ENCODE data around the gene TMEM11.
"Not testable (repeated sequence)": the region's sequence is repeated elsewhere in the genome, so short reads cannot be mapped to it uniquely, and the experiment has no call there.

TMEM11 gene

DNA sequence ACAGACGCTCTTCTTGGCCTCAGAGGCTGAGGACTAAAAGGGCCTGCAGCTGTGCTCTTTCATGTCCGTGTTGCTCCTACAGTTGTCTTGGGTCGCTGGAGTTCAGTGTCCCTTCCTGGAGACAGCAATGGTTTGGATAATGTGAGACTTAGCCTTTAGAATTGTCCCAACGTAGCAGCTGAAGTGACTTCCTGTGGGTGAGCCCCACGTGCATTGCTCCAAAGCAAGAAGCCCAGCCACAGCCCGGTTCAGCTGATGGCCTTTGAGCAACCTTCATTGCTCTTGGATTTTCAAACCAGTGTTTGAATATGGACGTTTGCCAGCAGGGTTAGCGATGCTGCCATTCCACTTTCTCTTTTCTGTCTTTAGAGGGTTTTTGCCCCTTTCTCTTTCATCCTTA lies 19.7 kb downstream of the TMEM11 start:
- DNase-seq (ENCODE audit: insufficient read length, low spot score): no peak
- FAIRE-seq: no peak
- TF ChIP-seq POLR2A (IDR thresholded peaks at IDR 0.05; ENCODE audit: low read depth, low read length): no peak

DNA sequence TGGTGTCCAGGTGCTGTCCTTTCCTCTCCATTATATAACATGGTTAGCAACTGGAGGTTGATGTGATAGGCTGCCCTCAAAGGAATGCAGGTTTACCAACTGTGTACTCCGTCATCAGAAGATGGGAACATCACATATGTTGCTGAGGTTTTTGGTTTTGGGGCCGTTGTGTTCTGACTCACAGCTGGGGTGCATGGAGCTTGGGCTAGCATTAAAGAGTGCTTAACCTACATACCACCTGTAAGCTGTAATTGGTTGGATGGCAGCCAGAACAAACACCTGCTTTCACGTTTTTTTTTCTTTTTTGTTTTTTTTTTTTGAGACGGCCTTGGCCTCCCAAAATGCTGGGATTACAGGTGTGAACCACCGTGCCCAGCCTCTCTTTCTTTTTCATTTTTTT lies 20.9 kb downstream of the TMEM11 start:
- FAIRE-seq (no peak), DNase-seq (ENCODE audit: insufficient read length, low spot score) (no peak)
- TF ChIP-seq POLR2A (IDR thresholded peaks at IDR 0.05; ENCODE audit: low read depth, low read length): no peak

DNA sequence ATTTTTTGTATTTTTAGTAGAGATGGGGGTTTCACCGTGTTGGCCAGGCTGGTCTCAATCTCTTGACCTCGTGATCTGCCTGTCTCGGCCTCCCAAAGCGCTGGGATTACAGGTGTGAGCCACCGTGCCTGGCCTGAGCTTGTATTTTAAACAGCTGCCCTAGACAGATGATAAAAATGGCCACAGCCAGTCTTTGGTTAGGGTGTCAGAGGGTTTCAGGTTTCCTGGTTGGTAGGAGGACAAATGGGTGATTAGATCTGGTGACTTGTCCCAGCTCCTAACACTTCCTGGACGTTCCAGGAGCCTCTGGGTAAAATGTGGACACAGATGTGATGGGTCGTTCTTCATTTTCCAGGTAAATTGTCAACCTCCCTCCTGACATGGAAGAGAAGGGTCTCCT lies 21.5 kb downstream of the TMEM11 start:
- FAIRE-seq; DNase-seq (ENCODE audit: insufficient read length, low spot score): not testable (repeated sequence)

DNA sequence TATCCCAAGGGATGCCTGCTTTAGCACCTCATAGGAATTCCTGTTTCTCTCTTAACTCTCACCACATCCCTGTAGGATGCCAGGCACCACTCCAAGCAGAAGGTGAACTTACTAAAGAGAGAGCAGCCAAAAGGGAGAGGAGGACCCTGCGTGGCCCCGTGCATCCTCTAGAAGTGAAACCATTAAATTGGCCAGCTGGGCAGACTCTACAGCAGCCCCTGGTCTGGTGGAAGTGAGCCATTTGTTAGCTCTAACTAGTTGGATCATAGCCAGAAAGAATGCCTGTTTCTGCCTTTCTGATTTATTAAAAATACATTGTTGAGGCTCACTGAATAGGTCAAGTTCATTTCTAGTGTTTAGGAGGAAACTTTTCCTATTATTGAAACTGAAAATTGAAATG lies 22.3 kb downstream of the TMEM11 start:
- DNase-seq (ENCODE audit: insufficient read length, low spot score) (no peak), FAIRE-seq (no peak)
- TF ChIP-seq POLR2A (IDR thresholded peaks at IDR 0.05; ENCODE audit: low read depth, low read length): no peak

DNA sequence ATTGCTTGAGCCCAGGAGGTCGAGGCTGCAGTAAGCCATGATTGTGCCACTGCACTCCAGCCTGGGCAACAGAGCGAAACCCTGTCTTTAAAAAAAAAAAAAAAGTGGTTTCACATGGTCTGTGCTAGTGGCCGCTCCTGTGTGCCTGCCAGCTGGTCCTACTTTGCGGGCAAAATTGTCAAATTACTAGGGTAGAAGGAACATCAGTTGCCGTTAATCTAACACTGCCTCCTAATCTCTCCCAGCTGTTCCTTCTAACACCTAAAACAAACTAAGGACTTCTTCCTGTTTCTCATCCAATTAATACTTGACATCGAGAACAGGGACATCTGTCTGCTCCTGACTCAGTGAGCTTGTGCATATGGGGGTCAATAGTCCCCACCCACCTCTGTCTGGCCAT lies 23.9 kb downstream of the TMEM11 start:
- no peak for TF ChIP-seq POLR2A (IDR thresholded peaks at IDR 0.05; ENCODE audit: low read depth, low read length)
- DNase-seq (ENCODE audit: insufficient read length, low spot score) (no peak), FAIRE-seq (no peak)

DNA sequence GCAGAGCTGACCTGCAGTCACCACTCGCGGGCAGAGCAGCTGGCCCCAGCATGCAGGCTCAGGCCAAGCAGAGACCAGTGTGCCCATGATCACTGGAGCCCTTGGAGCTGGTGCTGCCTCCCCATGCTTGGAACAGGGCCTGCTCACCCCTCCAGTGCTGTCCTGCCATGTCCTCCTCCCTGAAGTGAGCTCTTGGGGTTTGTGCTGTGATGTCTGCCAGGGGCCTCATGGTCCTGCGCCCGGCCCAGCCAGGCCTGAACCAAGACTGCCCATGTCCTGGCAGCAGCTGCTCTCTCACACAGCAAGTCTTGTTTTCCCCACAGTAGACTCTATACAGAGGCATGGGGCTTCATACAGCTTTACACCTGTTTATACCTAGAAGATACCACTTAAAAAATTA lies 24.6 kb downstream of the TMEM11 start:
- TF ChIP-seq POLR2A (IDR thresholded peaks at IDR 0.05; ENCODE audit: low read depth, low read length): no peak
- DNase-seq (ENCODE audit: insufficient read length, low spot score) (no peak), FAIRE-seq (no peak)

DNA sequence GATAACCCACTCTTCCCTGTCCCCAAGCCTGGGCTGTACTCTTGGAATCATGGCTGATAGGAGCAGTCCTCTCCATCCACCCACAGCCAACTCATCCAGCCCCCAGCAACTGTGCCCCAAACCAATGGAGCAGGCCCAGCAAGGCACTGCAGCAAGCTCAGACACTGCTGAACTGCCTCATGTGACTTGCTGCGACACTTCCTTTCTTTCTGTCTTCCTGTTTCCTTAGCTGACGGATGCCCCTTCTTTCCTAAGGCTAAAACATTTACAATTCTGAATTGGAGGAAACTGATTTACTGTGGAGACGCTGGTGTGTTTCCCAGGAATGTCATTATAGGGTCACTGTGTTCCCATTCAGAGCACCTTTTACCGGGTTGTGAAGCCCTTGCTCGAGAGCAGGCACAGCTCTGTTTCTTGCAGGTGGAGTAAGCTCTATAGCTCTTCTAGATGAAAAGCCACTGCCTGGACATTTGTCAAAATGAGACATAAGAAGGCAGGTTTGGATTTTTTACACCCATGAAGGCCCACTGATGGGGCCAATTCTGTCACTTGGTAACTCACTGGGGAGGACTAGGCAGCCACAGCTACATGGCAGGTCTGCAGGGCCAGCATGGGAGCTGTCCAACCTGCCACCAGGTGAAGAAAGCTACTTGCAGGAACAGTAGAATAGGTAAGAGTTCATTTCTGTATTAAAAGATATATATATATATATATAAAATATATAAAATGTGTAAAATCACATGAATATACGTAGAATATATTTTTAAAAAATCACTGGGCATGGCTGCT lies 27.4 kb downstream of the TMEM11 start:
- DNase-seq (ENCODE audit: insufficient read length, low spot score) (no peak), FAIRE-seq (no peak)
- TF ChIP-seq POLR2A (IDR thresholded peaks at IDR 0.05; ENCODE audit: low read depth, low read length): no peak

DNA sequence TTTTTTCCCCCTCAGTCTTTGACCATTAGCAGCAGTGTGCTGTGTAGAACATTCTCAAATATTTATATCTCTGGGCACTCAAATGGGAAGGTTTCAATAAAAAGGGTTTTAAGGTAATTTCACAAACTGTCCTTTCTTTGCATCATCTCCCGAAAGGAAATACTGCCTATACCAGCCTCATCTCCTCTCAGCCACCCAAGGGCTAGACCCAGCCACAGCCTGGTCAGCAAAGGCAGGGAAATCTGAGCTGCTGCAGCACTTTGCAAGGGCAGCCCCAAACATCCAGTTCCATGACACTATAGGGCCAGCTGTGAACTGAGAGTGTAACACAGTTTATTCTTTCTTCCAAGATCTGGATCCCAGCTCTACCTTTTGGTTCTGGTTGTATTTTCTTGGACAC lies 28.9 kb downstream of the TMEM11 start:
- TF ChIP-seq POLR2A (IDR thresholded peaks at IDR 0.05; ENCODE audit: low read depth, low read length): no peak
- FAIRE-seq: no peak
- DNase-seq (ENCODE audit: insufficient read length, low spot score): no peak

DNA sequence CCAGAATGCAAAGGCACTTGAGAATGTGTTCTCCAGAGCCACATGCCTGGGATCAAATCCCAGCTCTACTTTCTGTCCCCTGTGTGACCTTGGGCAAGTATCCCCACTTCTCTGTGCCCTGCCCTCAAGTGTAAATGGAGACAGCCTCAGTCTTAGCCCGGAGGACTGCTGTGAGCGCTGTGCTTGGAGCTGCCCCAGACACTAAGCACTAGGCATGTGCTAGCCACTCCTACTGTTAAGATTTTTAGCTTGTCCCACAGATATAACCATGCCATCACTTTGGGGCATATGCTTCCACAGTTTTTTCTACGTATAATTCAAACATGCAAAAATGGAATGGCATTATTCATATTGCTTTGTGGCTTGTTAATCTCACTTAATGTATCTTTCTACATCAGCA lies 29.4 kb downstream of the TMEM11 start:
- TF ChIP-seq POLR2A (IDR thresholded peaks at IDR 0.05; ENCODE audit: low read depth, low read length): no peak
- FAIRE-seq: no peak
- DNase-seq (ENCODE audit: insufficient read length, low spot score): no peak

DNA sequence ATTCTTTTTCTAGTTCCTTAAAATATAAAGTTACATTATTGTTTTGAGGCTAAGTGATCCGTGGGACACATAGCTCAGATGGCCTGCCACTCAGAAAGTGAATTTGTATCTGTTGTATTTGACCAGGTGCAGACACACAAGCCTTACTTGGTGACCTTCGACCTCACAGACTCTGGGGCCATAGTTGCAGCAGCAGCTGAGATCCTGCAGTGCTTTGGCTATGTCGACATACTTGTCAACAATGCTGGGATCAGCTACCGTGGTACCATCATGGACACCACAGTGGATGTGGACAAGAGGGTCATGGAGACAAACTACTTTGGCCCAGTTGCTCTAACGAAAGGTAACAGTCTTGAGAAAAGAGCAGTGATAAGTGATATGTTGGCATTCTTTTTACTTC lies 30.5 kb downstream of the TMEM11 start:
- TF ChIP-seq POLR2A (IDR thresholded peaks at IDR 0.05; ENCODE audit: low read depth, low read length): no peak
- FAIRE-seq (no peak), DNase-seq (ENCODE audit: insufficient read length, low spot score) (no peak)

DNA sequence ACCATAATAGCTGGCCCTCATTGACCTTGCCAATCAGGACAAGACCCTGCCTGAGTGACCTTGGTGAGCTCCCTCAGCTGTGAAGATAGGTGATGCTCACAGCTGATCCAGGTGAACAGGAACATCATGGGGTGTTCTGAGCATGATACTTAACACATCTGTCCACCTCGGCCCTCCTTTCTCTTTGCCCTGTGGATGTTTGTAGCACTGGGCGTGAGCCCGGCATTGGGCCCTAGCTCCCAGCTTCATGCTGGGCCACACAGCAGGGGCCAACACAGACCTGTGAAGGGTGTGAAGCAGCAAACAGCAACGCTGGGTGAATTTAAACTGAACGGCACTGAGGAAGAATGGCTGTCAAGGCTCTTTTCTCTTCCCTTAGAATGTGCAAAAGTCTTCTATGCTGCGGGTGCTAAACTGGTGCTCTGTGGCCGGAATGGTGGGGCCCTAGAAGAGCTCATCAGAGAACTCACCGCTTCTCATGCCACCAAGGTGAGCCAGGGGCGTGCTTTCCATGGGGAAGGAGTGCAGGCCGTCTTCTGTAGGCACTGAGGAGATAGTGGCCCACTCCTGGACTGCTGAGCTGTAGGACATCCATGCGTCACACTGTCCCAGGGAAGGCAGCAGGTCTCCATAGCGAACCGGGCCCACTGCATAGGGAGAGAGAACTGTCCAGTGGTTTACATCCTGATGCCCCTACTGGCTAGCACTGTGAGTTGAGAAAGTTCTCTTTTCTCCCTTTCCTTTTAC lies 35.9 kb downstream of the TMEM11 start:
- FAIRE-seq (no peak), DNase-seq (ENCODE audit: insufficient read length, low spot score) (no peak)

DNA sequence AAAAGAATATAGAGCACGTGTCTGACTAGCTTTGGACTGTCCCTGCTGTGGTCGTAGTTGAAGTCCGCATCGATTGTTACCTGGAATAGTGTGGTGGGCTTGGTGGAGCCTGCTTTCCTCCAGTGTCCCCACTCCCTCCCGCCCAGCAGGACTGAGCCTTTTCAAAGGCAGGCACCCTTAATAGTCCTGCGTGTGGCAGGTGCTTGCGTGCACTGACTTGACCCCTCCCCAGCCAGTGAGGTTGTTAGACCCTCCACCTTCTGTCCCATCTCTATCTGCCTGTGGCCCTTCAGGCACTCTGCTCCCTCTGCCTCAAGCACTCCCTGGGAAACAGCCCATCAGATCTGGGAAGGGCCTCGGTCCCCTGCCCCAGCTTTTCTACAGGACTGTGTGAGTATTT lies 36.6 kb downstream of the TMEM11 start:
- TF ChIP-seq POLR2A (IDR thresholded peaks at IDR 0.05; ENCODE audit: low read depth, low read length): no peak
- DNase-seq (ENCODE audit: insufficient read length, low spot score) (no peak), FAIRE-seq (no peak)

More for the DNA sequence above, 35.9 kb downstream of the TMEM11 start:
- TF ChIP-seq POLR2A (IDR thresholded peaks at IDR 0.05; ENCODE audit: low read depth, low read length): no peak

DNA sequence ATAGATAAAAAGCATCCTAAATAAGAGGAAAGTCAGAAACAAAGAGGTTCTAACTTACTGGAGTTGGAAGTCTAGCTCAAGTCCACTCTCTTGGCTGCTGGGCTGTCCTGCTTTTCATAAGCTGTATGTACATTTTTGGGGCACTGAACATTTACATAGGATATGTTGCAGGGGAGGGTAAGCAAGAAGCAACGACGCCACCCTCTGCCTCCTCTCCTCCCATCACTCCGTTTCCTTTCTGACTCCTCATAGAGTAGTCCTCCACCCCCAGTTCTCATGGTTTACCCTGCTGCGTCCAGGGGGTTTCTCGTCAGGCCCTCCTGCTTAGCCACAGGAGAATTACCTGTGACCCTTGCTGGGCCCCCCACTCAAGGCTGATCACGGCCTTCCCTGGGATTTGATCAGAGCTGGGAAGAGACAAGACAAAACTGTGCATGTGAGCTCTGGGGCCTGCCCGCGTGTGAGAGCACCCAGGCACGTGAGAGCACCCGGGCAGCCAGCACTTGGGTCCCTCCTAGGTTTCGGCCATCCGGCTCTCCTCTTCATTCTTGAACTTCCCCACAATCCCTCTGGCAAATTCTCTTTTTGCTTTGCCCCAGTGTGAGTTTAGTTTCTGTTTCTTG lies 37.1 kb downstream of the TMEM11 start:
- FAIRE-seq: no peak
- TF ChIP-seq POLR2A (IDR thresholded peaks at IDR 0.05; ENCODE audit: low read depth, low read length): no peak
- no peak for DNase-seq (ENCODE audit: insufficient read length, low spot score)

DNA sequence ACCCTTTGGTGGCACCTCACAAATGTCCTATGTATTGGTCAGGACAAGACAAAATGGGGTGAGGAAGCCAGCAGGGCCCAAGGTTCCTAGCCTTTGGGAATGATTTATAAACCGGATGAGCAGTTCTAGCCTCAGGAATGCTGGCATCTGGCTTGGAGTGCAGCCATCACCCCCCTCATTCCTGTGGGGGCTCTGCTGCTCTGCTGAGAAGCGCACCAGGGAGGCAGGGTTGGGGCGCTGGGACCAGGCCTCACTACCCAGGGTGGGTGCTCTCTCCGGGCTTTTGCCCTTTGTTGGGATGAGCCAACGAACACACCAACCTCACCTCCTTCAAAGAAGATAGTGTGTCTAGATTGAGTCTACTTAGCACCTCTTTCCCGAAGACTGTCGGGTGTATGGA lies 39.2 kb downstream of the TMEM11 start:
- FAIRE-seq: no peak
- DNase-seq (ENCODE audit: insufficient read length, low spot score): no peak
- no peak for TF ChIP-seq POLR2A (IDR thresholded peaks at IDR 0.05; ENCODE audit: low read depth, low read length)

DNA sequence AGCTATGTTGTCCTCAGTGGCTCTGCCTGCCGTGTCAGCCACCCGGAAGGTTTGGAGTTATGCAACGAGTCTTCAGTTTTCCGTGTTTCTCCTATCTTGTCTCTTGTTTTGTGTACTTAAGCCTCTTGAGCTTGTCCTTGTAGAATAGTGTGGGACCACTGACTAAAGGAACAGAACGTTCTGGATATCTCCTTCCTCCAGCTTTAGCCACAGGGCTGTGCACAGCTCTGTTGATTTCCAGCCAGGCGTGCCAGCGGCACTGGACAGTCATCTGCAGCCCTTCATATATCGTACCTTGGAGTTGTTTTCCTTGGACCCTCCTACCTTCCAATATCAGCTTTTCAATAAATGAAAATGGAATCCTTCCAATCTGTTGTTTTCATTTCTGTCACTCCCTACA lies 39.8 kb downstream of the TMEM11 start:
- FAIRE-seq: no peak
- TF ChIP-seq POLR2A (IDR thresholded peaks at IDR 0.05; ENCODE audit: low read depth, low read length): no peak

More for the DNA sequence above, 39.8 kb downstream of the TMEM11 start:
- DNase-seq (ENCODE audit: insufficient read length, low spot score): no peak
